ENCODE measurements around the gene ASPN.

ASPN gene

GRCh38 chr9:92432972-92433548 lies 49.2 kb downstream of the ASPN start:
- DNase-seq = no peak
- TF ChIP-seq, protein P1, sequence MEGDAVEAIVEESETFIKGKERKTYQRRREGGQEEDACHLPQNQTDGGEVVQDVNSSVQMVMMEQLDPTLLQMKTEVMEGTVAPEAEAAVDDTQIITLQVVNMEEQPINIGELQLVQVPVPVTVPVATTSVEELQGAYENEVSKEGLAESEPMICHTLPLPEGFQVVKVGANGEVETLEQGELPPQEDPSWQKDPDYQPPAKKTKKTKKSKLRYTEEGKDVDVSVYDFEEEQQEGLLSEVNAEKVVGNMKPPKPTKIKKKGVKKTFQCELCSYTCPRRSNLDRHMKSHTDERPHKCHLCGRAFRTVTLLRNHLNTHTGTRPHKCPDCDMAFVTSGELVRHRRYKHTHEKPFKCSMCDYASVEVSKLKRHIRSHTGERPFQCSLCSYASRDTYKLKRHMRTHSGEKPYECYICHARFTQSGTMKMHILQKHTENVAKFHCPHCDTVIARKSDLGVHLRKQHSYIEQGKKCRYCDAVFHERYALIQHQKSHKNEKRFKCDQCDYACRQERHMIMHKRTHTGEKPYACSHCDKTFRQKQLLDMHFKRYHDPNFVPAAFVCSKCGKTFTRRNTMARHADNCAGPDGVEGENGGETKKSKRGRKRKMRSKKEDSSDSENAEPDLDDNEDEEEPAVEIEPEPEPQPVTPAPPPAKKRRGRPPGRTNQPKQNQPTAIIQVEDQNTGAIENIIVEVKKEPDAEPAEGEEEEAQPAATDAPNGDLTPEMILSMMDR (IDR thresholded peaks at IDR 0.05) = no peak
- Mint-ChIP-seq H3K27me3 (ENCODE audit: low read depth, poor library complexity) (no peaks in the 10 kb centered on the region), H3K36me3 (ENCODE audit: low read depth) (no peaks in the 10 kb centered on the region), H3K4me1 (no peaks in the 10 kb centered on the region), H3K9me3 (no peaks in the 10 kb centered on the region), H3K27ac (no peak overlapping the region), H3K4me3 (no peak overlapping the region)

DNA sequence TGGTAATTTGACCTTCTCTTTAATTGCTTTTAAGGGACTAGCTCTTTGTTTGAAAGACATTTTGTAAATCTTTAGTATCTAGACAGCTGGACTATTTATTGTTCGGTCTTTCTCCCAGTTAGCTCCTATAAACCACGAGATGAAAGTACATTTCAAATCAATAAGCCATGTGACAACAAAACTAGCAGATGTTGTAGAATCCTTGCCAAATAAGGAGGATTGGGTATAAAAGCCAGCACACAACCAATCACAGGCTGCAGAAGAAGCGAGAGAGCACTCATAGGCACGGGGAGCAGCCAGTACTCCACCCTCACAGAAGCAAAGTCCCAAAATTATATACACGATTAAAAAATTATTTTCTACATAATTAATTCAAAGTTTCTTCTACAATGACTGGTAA lies 50.0 kb downstream of the ASPN start:
- no peak overlapping the region for H3K4me3 Mint-ChIP-seq
- no peaks in the 10 kb centered on the region for H3K27me3 Mint-ChIP-seq (ENCODE audit: low read depth, poor library complexity)
- TF ChIP-seq, protein P1 (IDR thresholded peaks at IDR 0.05) = no peak
- no peaks in the 10 kb centered on the region for H3K9me3 Mint-ChIP-seq
- no peak overlapping the region for H3K27ac Mint-ChIP-seq
- no peak for DNase-seq
- no peaks in the 10 kb centered on the region for H3K4me1 Mint-ChIP-seq
- no peaks in the 10 kb centered on the region for H3K36me3 Mint-ChIP-seq (ENCODE audit: low read depth)

DNA sequence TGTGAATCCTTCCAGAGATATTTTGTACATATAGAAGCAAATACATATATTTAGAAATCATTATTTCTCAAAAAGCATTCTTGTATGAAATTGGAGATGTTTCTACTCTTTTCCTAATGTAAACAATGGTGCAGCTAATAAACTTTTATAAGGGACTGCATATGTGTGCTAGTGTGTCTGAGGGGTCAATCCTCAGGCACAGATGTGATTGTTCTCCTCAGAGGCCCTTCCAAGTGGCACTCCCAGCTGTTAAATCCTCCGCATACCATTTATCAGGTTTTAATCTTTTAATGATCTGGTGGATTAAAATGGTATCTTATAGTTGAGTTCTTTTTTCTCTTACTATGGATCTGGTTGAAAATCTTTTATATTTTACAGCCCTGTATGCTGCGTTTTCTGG lies 52.5 kb downstream of the ASPN start:
- no peaks in the 10 kb centered on the region for H3K4me1 Mint-ChIP-seq
- no peaks in the 10 kb centered on the region for H3K9me3 Mint-ChIP-seq
- H3K36me3 Mint-ChIP-seq (ENCODE audit: low read depth) = no peaks in the 10 kb centered on the region
- DNase-seq = no peak
- H3K27ac Mint-ChIP-seq = no peak overlapping the region
- H3K4me3 Mint-ChIP-seq = no peak overlapping the region
- TF ChIP-seq, protein P1 (IDR thresholded peaks at IDR 0.05) = no peak
- H3K27me3 Mint-ChIP-seq (ENCODE audit: low read depth, poor library complexity) = no peaks in the 10 kb centered on the region

DNA sequence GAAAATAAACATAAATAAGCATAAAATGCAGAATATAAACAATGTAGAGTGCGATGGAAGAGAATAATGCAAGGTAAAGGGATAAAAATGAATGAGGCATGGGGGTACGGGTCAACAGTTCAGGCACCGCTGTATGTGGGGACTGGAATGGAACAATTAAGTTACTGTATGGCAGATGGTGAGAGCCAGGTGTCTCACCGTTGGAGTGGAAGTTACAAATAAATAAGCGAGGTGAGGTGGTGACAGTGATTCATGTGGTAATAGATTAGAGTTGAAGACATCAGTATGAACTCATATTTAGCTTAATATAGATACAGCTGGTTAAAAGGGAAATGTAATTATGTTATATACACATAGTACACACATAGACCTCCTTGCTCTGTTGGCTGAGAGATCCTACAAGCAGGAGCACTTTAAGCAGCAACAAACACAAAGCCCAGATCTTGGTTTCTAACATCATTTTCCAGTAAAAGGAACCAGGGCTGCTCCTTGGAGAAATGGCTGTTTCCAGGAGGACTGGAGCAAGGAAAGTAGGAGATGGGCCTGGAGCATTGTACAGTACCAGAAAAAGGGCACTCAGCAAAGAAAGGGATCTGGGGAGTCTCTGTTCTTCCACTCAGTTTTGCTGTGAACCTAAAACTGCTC lies 55.7 kb downstream of the ASPN start:
- Mint-ChIP-seq H3K4me1 (no peaks in the 10 kb centered on the region), H3K27ac (no peak overlapping the region), H3K4me3 (no peak overlapping the region), H3K27me3 (ENCODE audit: low read depth, poor library complexity) (no peaks in the 10 kb centered on the region), H3K36me3 (ENCODE audit: low read depth) (no peaks in the 10 kb centered on the region), H3K9me3 (no peaks in the 10 kb centered on the region)
- TF ChIP-seq, protein P1 (IDR thresholded peaks at IDR 0.05) = no peak
- no peak for DNase-seq

- Mint-ChIP-seq H3K27me3 (ENCODE audit: low read depth, poor library complexity) (no peaks in the 10 kb centered on the region), H3K36me3 (ENCODE audit: low read depth) (no peaks in the 10 kb centered on the region), H3K9me3 (no peaks in the 10 kb centered on the region), H3K27ac (peak overlapping the region; percentile 14), H3K4me1 (no peaks in the 10 kb centered on the region), H3K4me3 (no peak overlapping the region)
- TF ChIP-seq, protein P1 (IDR thresholded peaks at IDR 0.05) = no peak
- DNase-seq = no peak
Observed at GRCh38 chr9:92425474-92425873, 56.8 kb downstream of the ASPN start.

DNA sequence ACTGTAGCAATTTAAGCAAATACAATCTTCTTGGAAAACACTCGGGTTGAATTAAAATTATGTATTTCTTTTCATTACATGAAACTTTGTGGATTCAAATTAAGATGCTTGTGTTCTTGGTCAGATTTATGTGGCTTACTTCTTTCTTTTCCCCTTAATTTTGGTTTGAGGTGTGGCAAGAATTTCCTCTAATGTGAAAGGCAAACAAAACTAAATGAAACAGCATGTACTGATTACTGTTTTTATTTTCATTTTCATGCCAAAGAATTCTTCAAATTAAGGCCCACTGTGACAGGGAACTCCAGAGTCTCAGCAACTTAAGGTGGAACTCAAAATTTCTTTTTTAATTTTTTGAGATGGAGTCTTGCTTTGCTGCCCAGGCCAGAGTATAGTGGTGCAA lies 58.0 kb downstream of the ASPN start, which contains the start of gene OMD:
Gene OMD (minus strand): TSS at position 132 of the 400 bp plus-strand sequence. CDS start 6,913 bp downstream, outside the sequence.
- H3K36me3 Mint-ChIP-seq (ENCODE audit: low read depth) = no peaks in the 10 kb centered on the region
- no peaks in the 10 kb centered on the region for H3K9me3 Mint-ChIP-seq
- no peak within 1 kb of the TSS for H3K27ac Mint-ChIP-seq
- no peak within 1 kb of the TSS for H3K4me3 Mint-ChIP-seq
- H3K4me1 Mint-ChIP-seq = no peaks in the 10 kb centered on the region
- no peak for DNase-seq
- TF ChIP-seq, protein P1 (IDR thresholded peaks at IDR 0.05) = no peak
- H3K27me3 Mint-ChIP-seq (ENCODE audit: low read depth, poor library complexity) = no peaks in the 10 kb centered on the region

Data from nephron progenitor cell (in vitro differentiated cells).